Activated CD4-positive, alpha-beta T cell treated with anti-CD3 and anti-CD28 coated beads, Interleukin-2, amount 50 U/mL, for 48 hours (primary cell): ENCODE results near the gene WFDC1.
A peak's percentile ranks its signal among the peaks of the same experiment; 100 is the strongest.

Experiments used
- DNase-seq, 2 experiments: peaks; one replicate each; pipeline ENCODE4 v3.0.0-alpha.2; 2020

WFDC1 gene

DNA sequence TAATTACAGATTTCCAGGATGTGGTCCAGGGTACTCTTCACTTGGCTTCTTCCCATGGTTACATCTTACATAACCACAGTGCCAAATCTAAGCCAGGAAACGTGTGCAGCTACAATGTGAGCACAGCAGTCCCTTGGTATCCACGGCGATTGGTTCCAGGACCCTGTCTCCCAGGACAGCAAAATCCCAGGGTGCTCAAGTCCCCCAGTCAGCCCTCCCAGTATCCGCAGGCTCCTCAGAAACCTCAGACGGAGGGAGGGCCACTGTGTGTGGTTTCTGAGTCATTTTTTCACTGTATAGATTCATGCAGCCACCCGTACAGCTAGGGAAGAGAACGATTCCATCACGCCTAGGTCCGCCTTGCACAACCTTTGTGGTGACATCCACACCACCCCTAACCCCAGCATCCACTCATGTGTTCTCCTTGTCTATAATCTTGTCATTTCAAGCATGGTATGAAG lies 62.5 kb downstream of the WFDC1 start:
- peak; percentile 10 to 31 for DNase-seq

DNA sequence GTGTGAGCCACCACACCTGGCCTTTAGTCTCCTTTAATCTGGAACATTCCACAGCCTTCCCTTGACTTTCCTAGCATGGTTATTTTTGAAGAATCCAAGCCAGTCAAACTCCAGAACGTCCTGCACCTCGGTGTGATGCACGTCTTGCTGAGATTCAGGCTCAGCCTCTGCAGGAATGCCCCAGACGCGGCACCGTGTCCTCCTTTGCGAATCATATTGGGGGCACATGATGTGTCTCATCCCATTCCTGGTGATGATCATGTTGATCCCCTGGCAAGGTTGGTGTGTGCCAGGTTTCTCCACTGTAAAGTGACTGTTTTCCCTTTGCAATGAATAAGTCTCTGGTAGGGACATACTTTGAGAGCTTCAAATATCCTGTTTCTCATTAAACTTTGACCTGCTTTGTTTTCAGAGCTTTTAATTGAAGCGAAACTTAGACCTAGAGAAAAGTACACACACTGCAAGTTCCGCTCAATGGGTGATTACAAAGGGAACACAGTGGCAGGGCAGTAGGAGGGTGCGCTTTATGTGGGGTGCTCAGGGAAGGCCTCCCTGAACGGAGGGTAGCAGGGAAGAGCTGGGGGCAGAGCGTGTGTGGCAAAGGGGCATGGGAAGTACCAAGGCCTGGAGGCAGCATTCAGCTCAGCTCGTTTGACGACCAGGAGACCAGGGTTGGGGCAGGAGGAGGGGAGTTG lies 64.1 kb downstream of the WFDC1 start:
- no peak for DNase-seq

DNA sequence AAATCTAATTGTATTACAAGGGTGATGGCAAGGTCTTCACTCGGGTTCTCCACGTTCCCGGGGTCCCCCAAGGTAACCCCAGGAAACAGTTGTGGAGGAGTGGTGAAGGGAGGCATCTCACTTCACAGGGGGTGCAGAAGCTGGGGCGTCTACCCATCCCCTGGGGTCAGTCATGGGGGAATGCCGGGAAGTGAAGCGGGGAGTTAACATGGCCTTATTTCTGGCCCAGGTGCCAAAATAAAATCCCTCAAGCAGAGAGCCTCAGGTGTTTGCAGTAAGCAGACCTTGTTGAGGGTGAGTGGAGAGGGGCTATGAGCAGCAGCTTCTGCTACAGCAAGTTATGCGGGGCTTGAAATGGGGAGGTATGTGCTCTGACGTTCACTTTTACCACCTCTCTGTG lies 64.6 kb downstream of the WFDC1 start:
- no peak for DNase-seq

DNA sequence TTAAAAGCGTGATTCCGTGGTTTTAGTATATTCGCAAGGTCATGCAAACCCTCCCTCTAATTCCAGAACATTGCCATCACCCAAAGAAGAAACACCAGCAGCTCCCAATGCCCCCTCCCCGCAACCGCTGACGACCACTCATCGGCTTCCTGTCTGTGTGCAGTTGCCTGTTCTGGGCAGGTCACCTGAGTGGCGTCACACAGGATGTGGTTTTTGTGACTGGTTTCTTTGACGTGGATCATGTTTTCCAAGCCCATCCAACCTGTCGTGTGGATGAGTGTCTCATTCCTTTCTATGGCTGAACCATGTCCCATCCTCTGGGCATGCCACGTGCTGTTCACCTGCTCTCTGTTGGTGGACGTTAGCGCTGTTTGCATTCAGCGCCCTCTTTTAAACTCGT lies 65.5 kb downstream of the WFDC1 start:
- DNase-seq: peak; percentile 46 to 60

DNA sequence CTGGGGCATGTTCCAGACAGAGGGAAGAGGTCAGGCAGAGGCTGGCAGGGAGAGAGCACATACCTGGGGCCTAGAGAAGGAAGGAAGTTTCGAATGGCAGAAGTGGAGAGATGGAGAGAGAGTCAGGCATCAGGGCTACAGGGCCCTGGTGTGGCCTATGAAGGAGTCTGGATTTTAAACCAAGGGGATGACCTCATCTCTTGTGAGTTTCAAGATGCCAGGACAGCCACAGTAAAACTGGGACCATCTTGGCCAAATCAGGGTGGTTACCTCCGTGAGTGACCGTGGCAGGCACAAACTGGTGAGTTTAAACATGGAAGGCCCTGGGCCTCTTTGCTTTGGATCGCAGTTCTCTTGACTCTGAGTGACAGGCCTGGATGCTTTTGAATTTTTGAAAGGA lies 66.1 kb downstream of the WFDC1 start:
- DNase-seq: no peak

DNA sequence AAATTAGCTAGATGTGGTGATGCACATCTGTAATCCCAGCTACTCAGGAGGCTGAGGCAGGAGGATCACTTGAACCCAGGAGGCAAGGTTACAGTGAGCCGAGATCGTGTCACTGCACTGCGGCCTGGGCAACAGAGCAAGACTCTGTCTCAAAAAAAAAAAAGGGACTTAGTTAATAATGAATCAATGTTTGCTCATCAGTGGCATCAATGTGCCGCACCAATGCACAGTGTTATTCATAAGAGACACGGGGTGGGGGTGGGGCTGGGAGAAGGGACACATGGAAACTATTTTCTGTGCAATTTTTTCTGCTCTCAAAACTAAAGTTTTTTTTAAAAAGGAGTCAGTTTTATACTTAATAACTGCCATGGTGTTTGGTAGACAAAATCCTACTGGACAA lies 66.9 kb downstream of the WFDC1 start:
- no peak for DNase-seq

DNA sequence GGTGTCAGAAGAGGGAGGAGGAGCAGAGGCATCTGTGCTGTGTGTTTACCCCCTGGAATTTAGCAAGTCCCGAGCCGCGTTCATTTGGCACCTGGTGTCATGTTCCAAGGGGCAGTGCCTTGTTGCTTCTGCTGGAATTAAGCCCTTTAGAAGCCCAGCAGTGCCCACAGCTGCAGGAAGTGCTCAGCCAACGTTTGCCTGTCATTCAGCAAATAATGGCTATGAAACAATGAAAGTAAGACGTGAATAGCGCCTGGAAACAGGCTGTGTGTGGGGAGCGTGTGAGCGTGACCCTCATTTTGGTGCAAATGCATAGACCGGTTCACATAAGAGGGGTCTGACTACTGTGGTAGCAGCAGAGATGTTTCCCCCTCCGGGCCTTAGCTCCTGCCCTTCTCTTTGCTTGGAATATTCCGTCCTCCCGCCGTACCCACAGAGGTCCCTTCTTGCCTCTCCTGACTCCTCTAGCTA lies 67.8 kb downstream of the WFDC1 start:
- DNase-seq: no peak

DNA sequence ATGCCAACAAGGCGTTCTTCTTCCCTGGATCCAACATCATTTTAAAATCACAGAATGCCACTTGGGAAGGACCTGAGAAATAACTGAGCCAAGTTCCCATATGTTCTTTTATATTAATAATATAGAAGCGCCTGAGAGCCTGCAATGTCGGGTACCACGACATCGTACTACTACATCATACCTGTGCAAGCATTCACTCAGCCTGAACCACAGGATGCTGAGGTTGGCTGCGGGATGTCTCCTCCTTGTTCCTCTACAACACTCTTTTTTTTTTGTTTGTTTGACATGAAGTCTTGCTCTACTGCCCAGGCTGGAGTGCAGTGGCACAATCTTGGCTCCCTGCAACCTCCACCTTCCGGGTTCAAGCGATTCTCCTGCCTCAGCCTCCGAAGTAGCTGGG lies 71.5 kb downstream of the WFDC1 start:
- DNase-seq: no peak

DNA sequence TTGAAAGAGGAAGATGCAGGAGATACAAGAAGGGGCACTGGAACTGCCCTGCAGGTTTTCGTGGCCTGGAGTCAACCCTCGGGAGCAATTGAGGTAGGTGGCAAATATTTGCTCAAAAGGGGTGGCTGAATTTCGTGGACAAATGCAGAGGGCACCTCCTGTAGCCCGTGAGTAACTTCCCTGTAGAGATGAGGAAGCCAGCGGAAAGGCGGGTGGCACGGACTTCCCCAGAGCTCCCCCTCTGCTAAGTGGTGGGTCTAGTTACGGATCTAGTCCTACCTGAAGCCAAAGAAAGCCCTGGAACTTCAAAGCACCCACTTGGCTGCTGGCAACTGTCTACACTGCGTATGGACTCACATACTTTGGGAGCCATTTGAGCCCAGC lies 72.6 kb downstream of the WFDC1 start:
- DNase-seq: no peak

DNA sequence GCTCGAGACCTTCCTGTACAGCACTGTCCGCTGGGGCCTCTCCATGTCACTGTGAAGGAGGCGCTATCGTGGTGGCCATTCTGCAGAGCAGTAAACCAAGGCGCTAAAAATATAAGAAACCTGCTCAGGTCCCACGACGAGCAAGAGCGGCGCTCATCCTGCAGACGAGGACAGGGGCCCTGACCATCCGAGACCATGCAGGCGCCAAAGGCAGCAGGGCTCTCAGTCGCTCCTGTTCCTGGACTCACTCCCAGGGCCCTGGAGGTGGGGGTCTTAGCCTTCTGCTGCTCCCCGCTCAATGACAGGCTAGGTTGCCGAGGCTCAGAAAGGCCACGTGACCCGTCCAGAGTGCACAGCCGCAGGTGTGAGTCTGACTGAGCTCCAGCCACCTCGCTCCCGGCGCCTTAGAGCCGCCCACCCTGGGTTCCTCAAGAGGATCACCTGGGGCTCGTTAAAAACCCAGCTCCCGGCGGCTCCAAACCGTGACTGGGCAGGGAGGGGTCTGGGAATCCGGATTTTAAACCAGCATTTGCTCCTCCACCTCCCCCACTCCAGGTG lies 73.2 kb downstream of the WFDC1 start:
- no peak for DNase-seq

DNA sequence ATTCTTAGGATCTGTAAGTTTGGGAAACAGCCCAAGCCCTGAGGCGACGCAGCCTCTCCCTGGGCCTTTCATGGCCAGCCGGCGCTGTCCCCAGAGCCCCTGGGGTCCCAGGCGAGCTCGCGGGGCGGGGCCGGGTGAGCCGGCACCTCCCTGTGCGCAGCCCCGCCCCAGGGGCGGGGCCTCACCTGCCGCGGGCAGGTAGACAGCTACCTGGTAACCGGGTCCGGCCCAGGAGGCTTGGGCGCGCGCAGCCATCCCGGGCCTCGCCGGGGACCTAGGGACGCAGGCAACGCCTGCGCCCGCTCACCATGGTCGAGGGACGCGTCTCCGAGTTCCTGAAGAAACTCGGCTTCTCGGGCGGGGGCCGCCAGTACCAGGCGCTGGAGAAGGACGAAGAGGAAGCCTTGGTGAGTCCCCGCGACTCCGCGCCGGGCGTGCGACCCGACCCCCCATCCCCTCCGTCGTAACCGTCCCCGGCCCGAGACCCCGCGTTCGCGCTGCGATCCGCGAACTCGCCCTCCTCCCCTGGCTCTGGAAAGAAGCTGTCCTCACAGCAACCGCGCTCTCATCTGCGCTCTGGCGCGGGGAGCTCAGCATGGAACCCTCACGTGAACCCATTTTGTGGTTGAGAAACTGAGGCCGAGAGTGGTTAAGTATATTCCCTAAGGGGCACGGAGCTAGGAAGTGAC lies 73.8 kb downstream of the WFDC1 start, which contains the start of gene ATP2C2:
Gene ATP2C2, plus strand, starts transcription at position 231 of the 689 bp plus-strand sequence. Its CDS starts 78 bp downstream, at position 309.
- no peak for DNase-seq

DNA sequence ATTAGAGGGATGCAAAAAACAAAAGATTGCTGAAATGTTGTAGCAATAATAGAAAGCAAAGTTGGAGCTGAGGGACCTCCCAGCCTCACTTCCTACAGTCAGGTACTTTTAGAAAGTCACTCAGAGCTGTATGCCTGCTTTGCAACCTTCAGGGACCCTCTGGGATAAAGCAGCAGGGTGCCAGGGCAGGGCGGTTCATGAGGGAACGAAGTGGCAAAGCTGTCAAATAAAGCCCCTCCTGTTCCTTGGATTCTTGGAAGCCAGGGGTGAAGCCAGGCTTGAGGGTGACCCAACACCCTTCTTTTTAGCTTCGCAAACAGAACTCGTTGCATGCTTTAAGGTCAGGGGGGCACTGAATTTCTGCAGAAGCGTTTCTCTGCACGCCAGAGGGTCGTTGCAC lies 74.4 kb downstream of the WFDC1 start:
- no peak for DNase-seq

DNA sequence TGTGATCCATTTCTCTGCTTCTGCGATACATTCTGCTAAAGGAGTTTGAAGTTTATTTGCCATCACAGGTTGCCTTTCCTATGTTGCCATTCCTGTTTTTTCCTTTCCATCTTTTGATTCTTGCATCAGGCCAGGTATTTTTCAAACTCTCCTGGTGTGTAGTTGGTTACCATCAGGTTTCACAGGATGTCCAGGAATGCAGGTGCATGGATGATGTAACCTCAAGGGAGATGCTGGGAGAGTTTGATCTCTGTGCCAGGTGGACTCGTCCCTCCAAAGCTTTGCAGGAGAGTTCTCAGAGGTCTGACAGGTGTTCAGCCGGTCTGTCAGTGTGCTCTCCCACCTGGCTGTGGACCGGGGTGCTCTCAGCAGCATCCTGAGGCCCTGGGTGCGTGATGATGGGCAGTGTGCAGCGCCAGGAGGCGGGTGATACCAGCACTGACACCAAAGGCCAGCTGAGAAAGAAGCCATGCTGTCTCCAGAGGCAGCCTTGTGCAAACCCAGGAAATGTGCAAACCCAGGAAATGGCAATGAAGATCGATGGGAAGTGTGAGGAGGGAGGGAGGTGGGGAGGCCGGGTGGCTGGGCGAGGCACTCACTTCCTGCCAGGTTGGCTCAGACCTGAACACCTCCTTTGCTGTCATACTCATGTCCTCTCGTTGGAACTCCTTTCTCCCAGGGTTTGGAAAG lies 75.4 kb downstream of the WFDC1 start:
- DNase-seq: no peak

DNA sequence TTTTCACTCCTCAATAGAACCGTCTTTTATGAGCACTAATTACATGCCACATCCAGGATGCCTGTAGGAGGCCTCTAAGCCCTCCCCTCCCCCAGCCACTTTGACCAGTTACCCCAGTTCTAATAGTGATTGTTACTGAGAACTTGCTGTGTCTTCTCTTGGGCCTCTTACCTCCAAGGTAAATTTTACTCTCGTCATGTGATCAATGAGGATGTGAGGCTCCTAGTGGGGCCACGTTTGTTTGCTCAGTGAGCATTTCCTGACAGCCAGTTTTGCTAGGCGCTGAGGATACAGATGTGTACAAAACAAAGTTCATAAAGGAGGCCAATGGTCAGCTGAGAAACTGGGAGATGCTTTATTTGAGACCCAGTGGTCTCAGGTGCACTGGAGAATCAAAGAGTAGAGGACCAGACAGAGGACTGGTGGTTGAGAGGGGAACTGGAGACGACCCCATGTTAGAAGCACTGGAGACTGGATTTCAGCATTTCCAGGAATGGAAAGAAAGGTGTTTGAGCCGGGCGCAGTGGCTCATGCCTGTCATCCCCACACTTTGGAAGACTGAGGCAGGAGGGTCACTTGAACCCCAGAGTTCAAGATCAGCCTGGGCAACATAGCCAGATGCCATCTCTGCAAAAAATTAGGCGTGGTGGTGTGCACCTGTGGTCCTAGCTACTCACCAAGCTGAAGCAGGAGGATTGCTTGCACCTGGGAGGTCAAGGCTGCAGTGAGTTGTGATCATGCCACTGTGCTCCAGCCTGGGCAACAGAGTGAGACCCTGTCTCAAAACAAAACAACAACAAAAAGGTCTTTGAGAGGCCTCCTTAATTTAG lies 76.3 kb downstream of the WFDC1 start:
- no peak for DNase-seq

DNA sequence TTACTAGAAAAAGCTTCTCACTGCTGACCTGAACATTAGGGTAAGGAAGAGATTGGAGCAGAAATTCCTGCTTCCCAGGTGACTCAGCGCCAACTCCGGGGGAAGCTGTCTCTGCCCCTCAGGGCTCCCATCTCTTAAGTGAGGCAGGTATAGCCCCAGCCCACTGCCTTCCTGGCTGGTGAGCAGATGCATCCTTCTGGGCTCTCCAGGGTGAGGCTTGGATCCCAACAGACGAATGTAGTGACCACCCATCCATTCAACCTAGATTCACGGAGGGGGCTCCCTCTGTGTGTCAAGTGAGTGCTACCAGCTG lies 76.8 kb downstream of the WFDC1 start:
- no peak for DNase-seq

DNA sequence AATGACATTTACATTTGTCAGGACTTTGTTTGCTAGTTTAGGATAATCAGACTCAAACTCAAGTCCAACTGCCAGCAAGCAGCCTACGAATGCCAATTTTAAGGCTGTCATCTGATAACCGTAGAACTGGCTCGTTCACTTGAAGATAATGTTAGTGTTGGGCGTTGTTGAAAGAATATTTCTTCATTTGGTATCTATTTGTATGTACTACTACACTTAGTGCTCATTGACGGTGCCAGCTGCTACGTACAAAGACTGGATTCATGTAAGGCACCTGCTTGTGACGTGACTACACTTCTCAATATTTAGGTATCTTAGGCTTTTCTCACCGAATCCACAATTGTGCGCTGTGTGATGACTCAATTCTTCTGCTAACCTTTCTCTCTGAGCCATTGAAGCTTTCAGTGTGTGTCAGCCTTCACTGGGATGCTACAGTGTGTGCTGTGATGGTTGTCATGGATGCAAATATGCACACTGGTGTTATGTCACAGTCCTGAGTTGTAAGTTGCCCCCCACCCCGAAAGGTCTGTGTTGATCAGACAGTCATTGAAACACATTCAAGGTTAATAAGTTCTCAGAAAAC lies 79.3 kb downstream of the WFDC1 start:
- no peak for DNase-seq

DNA sequence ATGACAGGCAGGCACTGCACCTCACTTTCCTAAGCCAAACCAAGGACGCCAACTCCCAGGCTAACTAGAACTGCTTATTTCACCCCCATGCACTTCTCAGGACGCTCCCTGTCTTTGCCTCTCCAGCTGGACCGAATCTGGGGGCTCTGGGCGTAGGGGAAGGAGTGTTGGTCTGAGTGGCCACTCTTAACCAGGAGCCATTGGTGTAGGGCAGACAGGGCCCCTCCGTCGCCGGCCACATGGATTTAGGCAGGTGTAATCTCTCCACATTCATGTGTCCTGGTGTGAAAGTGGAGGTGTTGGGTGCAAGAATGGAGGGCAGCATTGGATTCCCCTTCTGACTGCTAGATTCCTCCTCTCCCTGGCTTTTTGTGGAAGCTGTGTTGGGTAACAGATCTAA lies 83.4 kb downstream of the WFDC1 start:
- no peak for DNase-seq

DNA sequence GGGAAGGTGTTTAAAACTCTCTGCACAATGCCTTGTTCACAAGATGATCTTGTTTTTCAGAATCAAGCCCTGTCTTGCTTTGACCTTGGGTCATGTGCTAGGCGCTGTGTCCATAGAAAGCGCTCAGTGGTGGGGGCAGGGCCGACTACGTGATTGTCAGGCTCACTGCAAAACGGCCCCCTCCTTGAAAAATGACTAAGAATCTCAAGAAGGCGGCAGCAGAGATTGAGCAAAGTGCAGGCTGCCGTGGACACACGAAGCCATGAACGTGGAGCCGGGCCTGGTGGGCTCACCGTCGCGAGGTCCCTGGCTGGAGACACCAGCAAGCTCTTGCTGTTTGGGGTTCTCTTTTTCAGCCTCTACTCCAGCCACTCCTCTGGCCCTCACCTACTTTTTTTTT lies 83.9 kb downstream of the WFDC1 start:
- DNase-seq: no peak

DNA sequence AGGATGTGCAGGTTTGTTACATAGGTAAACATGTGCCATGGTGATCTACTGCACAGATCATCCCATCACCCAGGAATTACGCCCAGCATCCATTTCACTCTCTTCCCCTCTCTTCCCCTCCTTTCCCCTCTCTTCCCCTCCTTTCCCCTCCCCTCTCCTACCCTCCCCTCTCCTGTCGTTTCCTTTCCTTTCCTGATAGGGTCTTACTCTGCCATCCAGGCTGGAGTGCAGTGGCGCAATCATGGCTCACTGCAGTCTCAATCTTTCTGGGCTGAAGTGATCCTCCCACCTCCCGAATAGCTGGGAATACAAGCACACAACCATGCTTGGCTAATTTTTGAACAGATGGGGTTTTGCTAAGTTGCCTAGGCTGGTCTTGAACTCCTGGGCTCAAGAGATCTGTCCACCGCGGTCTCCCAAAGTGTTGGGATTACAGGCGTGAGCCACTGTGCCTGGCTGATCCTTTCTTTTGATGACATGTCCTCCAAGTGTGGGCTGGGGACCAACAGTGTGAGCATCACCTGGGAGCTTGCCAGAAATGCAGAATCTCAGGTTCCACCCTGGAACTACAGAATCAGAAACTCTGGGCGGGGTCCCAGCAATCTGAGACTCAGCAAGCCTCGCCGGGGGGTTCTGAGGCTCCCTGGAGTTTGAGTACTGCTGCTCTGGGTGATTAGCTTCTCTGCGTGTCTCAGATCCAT lies 84.5 kb downstream of the WFDC1 start:
- no peak for DNase-seq
